HG03520 (cell line): Measurements from ENCODE around the gene MACROD2.
A peak's percentile ranks its signal among the peaks of the same experiment; 100 is the strongest.
"Not testable (repeated sequence)": the region's sequence is repeated elsewhere in the genome, so short reads cannot be mapped to it uniquely, and the experiment has no call there.

Experiments
- ATAC-seq: cut with Tn5 transposase; IDR thresholded peaks from one replicate; pipeline ENCODE4 v1.9.1; 2021; ENCODE audit warnings: mild to moderate bottlenecking, moderate library complexity; ENCODE audit not compliant: unreplicated experiment

MACROD2 gene

GRCh38 chr20:14925300-14925699, 930.0 kb downstream of the MACROD2 start:
- ATAC-seq: no peak

- not testable (repeated sequence) for ATAC-seq
These were observed 931.1 kb downstream of the MACROD2 start for GRCh38 chr20:14926436-14926835.

- no peak for ATAC-seq
These were observed 932.8 kb downstream of the MACROD2 start for GRCh38 chr20:14928083-14928482.

- ATAC-seq: no peak
These were observed 934.1 kb downstream of the MACROD2 start for GRCh38 chr20:14929388-14929787.

- no peak for ATAC-seq
These were observed 936.7 kb downstream of the MACROD2 start for GRCh38 chr20:14932040-14932439.

GRCh38 chr20:14935285-14935684, 940.0 kb downstream of the MACROD2 start:
- ATAC-seq: no peak

GRCh38 chr20:14937021-14937420, 941.7 kb downstream of the MACROD2 start:
- ATAC-seq: no peak

GRCh38 chr20:14937846-14938245, 942.5 kb downstream of the MACROD2 start:
- ATAC-seq: no peak

- no peak for ATAC-seq
These were observed 952.2 kb downstream of the MACROD2 start for GRCh38 chr20:14947536-14947935.

- no peak for ATAC-seq
These were observed 952.6 kb downstream of the MACROD2 start for GRCh38 chr20:14947946-14948345.

GRCh38 chr20:14948416-14948815, 953.1 kb downstream of the MACROD2 start:
- ATAC-seq: no peak

GRCh38 chr20:14950633-14951032, 955.3 kb downstream of the MACROD2 start:
- no peak for ATAC-seq

GRCh38 chr20:14951105-14951504, 955.8 kb downstream of the MACROD2 start:
- peak; percentile 61 for ATAC-seq

GRCh38 chr20:14951707-14952418, 956.5 kb downstream of the MACROD2 start:
- no peak for ATAC-seq

- no peak for ATAC-seq
These were observed 958.4 kb downstream of the MACROD2 start for GRCh38 chr20:14953736-14954135.

GRCh38 chr20:14955399-14955798, 960.1 kb downstream of the MACROD2 start:
- ATAC-seq: no peak

GRCh38 chr20:14956026-14956425, 960.7 kb downstream of the MACROD2 start:
- no peak for ATAC-seq

- no peak for ATAC-seq
These were observed 961.2 kb downstream of the MACROD2 start for GRCh38 chr20:14956538-14956937.

GRCh38 chr20:14957402-14957801, 962.1 kb downstream of the MACROD2 start:
- ATAC-seq: no peak

GRCh38 chr20:14958626-14959025, 963.3 kb downstream of the MACROD2 start:
- no peak for ATAC-seq

GRCh38 chr20:14959506-14960475, 964.5 kb downstream of the MACROD2 start:
- ATAC-seq: no peak

- ATAC-seq: no peak
These were observed 965.5 kb downstream of the MACROD2 start for GRCh38 chr20:14960831-14961230.
